MM.1S (cell line): ENCODE measurements around the gene HEPACAM.

ENCODE experiments used
- DNase-seq: peaks from one replicate; pipeline ENCODE4 v3.0.0-alpha.2; 2015
- H2AFZ ChIP-seq: fragments of 300-600 bp; sonication (generic); 2 replicates; pipeline ENCODE4 v1.6.0; 2016; ENCODE audit warnings: antibody characterized with exemption, low read length
- H3F3A ChIP-seq: fragments of 300-600 bp; sonication (generic); 2 replicates; pipeline ENCODE4 v1.6.1; 2016; ENCODE audit warnings: mild to moderate bottlenecking, antibody characterized with exemption, low read length, moderate library complexity, mixed read lengths; ENCODE audit not compliant: insufficient read depth
- H3K27ac ChIP-seq: fragments of 300-600 bp; sonication (generic); 2 replicates; pipeline ENCODE4 v1.5.1; 2016; ENCODE audit warnings: mild to moderate bottlenecking, low read length
- H3K27me3 ChIP-seq: fragments of 300-600 bp; sonication (generic); replicated peaks from 2 replicates; pipeline ENCODE4 v1.6.0; 2016; ENCODE audit warnings: low read length; ENCODE audit not compliant: insufficient read depth
- H3K36me3 ChIP-seq: fragments of 300-600 bp; sonication (generic); replicated peaks from 2 replicates; pipeline ENCODE4 v1.6.1; 2016; ENCODE audit warnings: mild to moderate bottlenecking, low read length, mixed read lengths; ENCODE audit not compliant: insufficient read depth
- H3K4me1 ChIP-seq: fragments of 300-600 bp; sonication (generic); 2 replicates; pipeline ENCODE4 v1.6.1; 2016; ENCODE audit warnings: low read length, mixed read lengths
- H3K4me2 ChIP-seq: fragments of 300-600 bp; sonication (generic); 2 replicates; pipeline ENCODE4 v1.6.0; 2016; ENCODE audit warnings: low read depth, low read length
- H3K4me3 ChIP-seq: fragments of 300-600 bp; sonication (generic); 2 replicates; pipeline ENCODE4 v1.5.1; 2016; ENCODE audit warnings: low read length, mixed read lengths
- H3K79me2 ChIP-seq: fragments of 300-600 bp; sonication (generic); 2 replicates; pipeline ENCODE4 v1.6.1; 2016; ENCODE audit warnings: mixed run types, low read length, mixed read lengths
- H3K9ac ChIP-seq: fragments of 300-600 bp; sonication (generic); 2 replicates; pipeline ENCODE4 v1.6.1; 2016; ENCODE audit warnings: low read length, mixed read lengths
- H3K9me2 ChIP-seq: fragments of 300-600 bp; sonication (generic); replicated peaks from 2 replicates; pipeline ENCODE4 v1.6.1; 2016; ENCODE audit warnings: mild to moderate bottlenecking, low read length, mixed read lengths; ENCODE audit not compliant: insufficient read depth
- H3K9me3 ChIP-seq: fragments of 300-600 bp; sonication (generic); replicated peaks from 2 replicates; pipeline ENCODE4 v1.6.1; 2016; ENCODE audit warnings: mild to moderate bottlenecking, low read length, mixed read lengths; ENCODE audit not compliant: insufficient read depth
- H4K20me1 ChIP-seq: fragments of 300-600 bp; sonication (generic); 2 replicates; pipeline ENCODE4 v1.6.1; 2016; ENCODE audit warnings: mild to moderate bottlenecking, low read length, moderate library complexity, mixed read lengths; ENCODE audit not compliant: insufficient read depth
- CTCF ChIP-seq: fragments of 300-600 bp; sonication (generic); IDR thresholded peaks from 2 replicates; pipeline ENCODE4 v1.5.1; 2016; ENCODE audit warnings: antibody characterized with exemption, low read length, mixed read lengths
- EZH2 ChIP-seq: fragments of 300-600 bp; sonication (generic); optimal IDR thresholded peaks from 2 replicates; pipeline ENCODE3; 2017; ENCODE audit warnings: low read depth, mild to moderate bottlenecking, antibody characterized with exemption, low read length, mixed read lengths
- EZH2phosphoT487 ChIP-seq: fragments of 300-600 bp; sonication (generic); IDR thresholded peaks from 2 replicates; pipeline ENCODE4 v1.6.1; 2018; ENCODE audit warnings: antibody characterized with exemption, low read length

HEPACAM gene

GRCh38 chr11:124961972-124962609 is 26.2 kb upstream of the HEPACAM start:
- H3K27ac ChIP-seq, result no peak overlapping the region
- no peaks in the 10 kb centered on the region for H3K9me3 ChIP-seq
- no peaks in the 10 kb centered on the region for H4K20me1 ChIP-seq
- no peaks in the 10 kb centered on the region for H3F3A ChIP-seq
- no peaks in the 10 kb centered on the region for H3K27me3 ChIP-seq
- no peak overlapping the region for H3K4me2 ChIP-seq
- H3K4me1 ChIP-seq, result no peaks in the 10 kb centered on the region
- TF ChIP-seq EZH2phosphoT487 (no peak), CTCF (peak; percentile 80)
- no peak overlapping the region for H2AFZ ChIP-seq
- H3K9ac ChIP-seq, result no peak overlapping the region
- no peak overlapping the region for H3K4me3 ChIP-seq
- peak; percentile 77 for DNase-seq
- H3K36me3 ChIP-seq, result no peaks in the 10 kb centered on the region
- H3K9me2 ChIP-seq, result no peaks in the 10 kb centered on the region
- H3K79me2 ChIP-seq, result no peaks in the 10 kb centered on the region

- Histone ChIP-seq H3K4me3 (peak overlapping the region; percentile 76), H3K9me2 (no peaks in the 10 kb centered on the region), H2AFZ (peak overlapping the region; percentile 94; the same call in 1 of the 2 replicates), H3K9ac (peak overlapping the region; percentile 71; the same call in 1 of the 2 replicates), H3K4me2 (peak overlapping the region; percentile 90), H3K79me2 (no peaks in the 10 kb centered on the region), H3K36me3 (no peaks in the 10 kb centered on the region), H3F3A (peaks cover 4% of the 10 kb centered on the region; the same call in 1 of the 2 replicates), H3K4me1 (no peaks in the 10 kb centered on the region), H4K20me1 (no peaks in the 10 kb centered on the region), H3K27me3 (peaks cover 8% of the 10 kb centered on the region), H3K9me3 (no peaks in the 10 kb centered on the region), H3K27ac (no peak overlapping the region)
- TF ChIP-seq EZH2, result no peak
- no peak for TF ChIP-seq EZH2phosphoT487
- TF ChIP-seq CTCF, result no peak
- no peak for DNase-seq
These were observed 19.2 kb upstream of the HEPACAM start for GRCh38 chr11:124955035-124955434.

GRCh38 chr11:124954590-124954955 is 18.7 kb upstream of the HEPACAM start:
- Histone ChIP-seq H2AFZ (peak overlapping the region; percentile 94), H3K4me2 (peak overlapping the region; percentile 90), H3F3A (peaks cover 4% of the 10 kb centered on the region; the same call in 1 of the 2 replicates), H3K4me1 (no peaks in the 10 kb centered on the region), H3K9me2 (no peaks in the 10 kb centered on the region), H3K36me3 (no peaks in the 10 kb centered on the region), H3K9me3 (no peaks in the 10 kb centered on the region), H3K27ac (peak overlapping the region; percentile 70), H3K4me3 (peak overlapping the region; percentile 76), H3K79me2 (no peaks in the 10 kb centered on the region), H3K27me3 (peaks cover 8% of the 10 kb centered on the region), H4K20me1 (no peaks in the 10 kb centered on the region), H3K9ac (peak overlapping the region; percentile 71)
- peak; percentile 14 for DNase-seq
- no peak for TF ChIP-seq EZH2phosphoT487
- TF ChIP-seq CTCF, result no peak
- no peak for TF ChIP-seq EZH2
